GM18870 (cell line): ENCODE data around the gene KCNE1.
"Not testable (repeated sequence)": the region's sequence is repeated elsewhere in the genome, so short reads cannot be mapped to it uniquely, and the experiment has no call there.

Source experiments
- ATAC-seq: cut with Tn5 transposase; IDR thresholded peaks from one replicate; pipeline ENCODE4 v1.9.1; 2021; ENCODE audit warnings: moderate library complexity; ENCODE audit not compliant: unreplicated experiment

The KCNE1 gene

DNA sequence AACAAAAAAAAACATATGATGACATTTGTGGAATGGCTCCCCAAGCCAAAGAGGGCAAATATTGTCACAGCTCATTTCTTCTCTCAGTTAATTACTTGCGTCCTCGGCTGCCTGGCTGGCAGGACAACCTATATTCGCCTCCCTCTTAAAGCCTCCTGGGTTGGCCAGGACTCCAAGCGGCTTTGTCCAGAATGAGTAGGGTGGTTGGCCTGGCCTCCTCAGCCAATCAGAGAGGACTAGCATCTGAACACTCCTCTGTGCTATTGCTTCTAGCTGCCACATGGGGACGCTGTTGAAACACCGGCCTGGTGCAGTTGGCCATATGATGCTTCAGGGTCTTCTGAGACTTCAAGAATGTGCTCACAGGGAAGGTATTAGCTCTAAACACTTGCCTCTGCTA lies 83.6 kb downstream of the KCNE1 start:
- not testable (repeated sequence) for ATAC-seq

DNA sequence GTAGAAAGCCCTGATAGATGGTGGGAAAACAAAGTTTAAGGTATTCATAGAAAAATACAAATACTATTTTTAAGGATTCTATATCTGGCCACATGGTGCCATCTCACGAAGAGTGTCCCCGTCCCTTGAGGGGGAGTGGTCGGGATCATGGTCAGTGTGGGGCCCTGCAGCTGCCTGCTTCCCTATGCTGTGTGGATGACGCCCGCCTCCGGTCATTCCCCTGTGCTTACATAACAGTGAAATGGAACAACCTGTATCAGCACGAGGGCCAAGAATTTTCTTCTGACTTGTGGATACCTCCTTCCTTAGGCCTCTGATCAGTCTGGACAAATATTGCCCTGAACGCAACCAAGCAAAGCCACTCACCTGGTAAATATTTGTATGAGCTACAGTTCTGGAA lies 84.7 kb downstream of the KCNE1 start:
- ATAC-seq: not testable (repeated sequence)

- not testable (repeated sequence) for ATAC-seq
These were observed 88.2 kb downstream of the KCNE1 start, which contains the start of gene SMIM34 for GRCh38 chr21:34423805-34424204. SMIM34 (minus strand) TSS chr21:34423951; CDS start chr21:34423839, 112 bp downstream.

DNA sequence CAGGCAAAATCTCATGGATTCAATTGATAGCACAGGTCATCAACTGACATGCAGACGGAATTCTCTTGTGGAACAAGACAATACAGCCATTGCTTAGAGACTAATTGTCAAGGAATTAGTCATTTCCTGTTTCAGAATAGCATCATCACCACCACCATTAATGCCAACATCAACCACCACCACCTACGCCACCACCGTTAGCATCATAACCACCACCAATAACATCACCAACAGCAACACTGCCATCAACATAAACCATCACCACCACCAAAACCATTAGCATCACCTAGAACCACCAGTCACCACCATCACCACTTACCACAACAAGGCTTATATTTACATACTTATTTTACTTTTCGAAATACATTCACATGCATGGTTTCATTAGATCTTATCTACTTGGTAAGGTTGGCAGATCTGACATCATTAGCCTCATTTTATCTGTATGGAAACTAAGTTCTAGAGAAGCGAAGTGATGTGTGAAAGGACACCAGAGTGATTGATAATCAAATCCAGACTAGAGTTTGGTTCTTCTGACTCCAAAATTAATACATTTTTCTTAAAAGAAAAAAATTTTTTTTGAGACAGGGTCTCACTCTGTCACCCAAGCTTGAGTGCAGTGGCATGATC lies 94.4 kb downstream of the KCNE1 start:
- ATAC-seq: not testable (repeated sequence)

DNA sequence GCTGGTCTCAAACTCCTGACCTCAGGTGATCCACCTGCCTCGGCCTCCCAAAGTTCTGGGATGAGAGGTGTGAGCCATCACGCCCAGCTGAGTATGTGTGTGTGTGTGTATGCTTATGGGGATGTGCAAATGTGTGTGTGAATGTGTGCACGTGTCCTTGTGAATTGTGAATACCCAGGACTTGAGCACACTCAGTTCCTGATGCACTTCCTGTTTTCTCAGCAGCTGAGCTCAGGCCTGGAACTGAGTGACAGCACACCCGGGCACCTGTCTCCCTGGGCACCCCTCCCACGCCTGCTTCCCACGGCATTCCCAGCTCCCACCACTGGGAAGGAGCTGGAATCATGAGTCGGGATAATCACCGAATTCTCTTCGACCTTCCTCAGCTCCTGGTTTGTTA lies 104.7 kb downstream of the KCNE1 start:
- not testable (repeated sequence) for ATAC-seq

DNA sequence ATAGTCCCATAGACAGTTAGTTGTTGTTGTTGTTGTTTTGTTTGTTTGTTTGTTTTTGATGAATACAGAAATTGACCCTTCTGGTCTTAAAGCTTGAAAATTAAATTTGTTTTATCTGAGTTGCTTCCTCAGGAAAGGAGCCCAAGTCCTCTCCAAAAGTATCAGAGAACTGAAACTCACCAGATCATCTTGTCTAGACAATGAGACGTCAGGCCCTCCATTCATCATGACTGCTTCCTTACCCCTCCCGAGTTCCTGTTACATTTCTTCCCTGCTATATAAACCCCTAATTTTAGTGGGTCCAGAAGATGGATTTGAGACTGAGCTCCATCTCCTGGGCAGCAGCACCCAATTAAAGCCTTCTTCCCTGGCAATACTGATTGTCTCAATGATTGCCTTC lies 105.3 kb downstream of the KCNE1 start:
- not testable (repeated sequence) for ATAC-seq

GRCh38 chr21:34406102-34406501 lies 105.9 kb downstream of the KCNE1 start:
- ATAC-seq: not testable (repeated sequence)

DNA sequence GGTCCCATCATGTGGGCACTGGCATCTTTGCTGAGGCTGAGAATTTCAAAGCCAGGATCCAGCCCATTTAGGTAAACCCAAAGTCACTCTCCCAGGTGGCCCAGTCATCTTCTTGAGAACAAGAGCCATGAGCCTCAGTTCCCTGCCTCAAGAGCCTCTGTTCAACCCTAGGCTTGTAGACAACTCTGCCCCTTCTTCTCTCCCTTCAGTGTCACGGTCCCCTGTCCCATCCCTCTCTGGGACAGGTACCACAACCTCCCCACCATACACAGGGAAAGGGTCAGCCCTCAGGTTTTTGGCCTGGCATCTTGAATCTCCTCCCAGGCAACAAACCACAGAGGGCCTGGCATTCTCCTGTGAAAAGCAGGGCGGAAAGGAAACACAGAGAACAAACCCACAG lies 106.3 kb downstream of the KCNE1 start:
- ATAC-seq: not testable (repeated sequence)

GRCh38 chr21:34404742-34405141 lies 107.3 kb downstream of the KCNE1 start:
- ATAC-seq: not testable (repeated sequence)

GRCh38 chr21:34400522-34400921 lies 111.5 kb downstream of the KCNE1 start:
- not testable (repeated sequence) for ATAC-seq
